NCI-H2081 (cell line): ENCODE measurements around the gene TSACC.
"Not testable (repeated sequence)": the region's sequence is repeated elsewhere in the genome, so short reads cannot be mapped to it uniquely, and the experiment has no call there.

Experiments
- DNase-seq, 2 experiments: peaks; one replicate each; lab custom pipeline; 2025; lab: John Stamatoyannopoulos, UW

TSACC gene

GRCh38 chr1:156346636-156347035 is 8.3 kb downstream of the TSACC start:
- no peak for DNase-seq

GRCh38 chr1:156347331-156347730 is 9.0 kb downstream of the TSACC start:
- DNase-seq: no peak

DNA sequence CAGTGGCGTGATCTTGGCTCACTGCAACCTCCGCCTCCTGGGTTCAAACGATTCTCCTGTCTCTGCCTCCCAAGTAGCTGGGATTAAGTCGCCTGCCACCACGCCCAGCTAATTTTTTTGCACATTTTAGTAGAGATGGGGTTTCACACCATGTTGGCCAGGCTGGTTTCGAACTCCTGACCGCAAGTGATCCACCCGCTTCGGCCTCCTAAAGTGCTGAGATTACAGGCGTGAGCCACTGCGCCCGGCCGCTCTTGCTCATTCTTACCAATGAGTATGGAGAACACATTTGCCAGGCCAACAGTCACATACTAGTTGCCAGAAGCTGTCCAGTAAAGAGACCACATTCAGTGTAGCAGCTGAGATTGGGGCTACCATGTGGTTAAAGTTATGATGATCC is 14.2 kb downstream of the TSACC start:
- not testable (repeated sequence) for DNase-seq

- DNase-seq: no peak
Measured at GRCh38 chr1:156356262-156356874, 18.0 kb downstream of the TSACC start.

DNA sequence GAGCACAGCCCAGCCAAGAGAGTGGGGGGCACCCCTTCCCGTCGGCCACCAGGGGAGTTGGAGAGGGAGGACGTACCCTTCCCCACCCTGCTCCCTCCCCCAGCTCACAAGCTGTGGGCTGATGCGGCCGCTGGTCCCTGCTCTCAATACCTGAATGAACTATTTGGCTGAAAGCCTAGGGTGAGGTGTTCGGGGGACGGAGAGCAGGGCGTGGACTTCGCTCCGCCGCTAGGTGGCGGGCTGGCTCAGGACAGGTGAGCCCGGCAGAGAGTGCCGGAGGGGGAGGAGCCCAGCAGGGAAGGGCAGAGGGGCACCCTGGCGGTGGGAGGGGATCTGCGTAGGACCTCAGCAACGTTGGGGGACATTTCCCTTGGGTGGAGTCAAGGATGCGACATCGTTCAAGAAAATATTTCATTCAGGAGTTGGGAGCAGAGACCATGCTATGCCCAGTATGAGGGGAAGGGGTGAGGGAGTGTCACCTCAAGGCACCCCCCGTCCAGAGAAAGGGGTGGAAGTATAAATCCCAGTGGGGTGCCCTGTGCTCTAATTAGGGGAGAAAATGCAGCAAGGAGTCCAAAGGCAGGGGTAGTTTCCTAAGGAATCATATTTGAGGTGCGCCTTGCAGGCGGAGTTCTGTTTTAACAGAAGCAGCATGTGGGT is 18.7 kb downstream of the TSACC start:
- DNase-seq: peak; percentile 89

DNA sequence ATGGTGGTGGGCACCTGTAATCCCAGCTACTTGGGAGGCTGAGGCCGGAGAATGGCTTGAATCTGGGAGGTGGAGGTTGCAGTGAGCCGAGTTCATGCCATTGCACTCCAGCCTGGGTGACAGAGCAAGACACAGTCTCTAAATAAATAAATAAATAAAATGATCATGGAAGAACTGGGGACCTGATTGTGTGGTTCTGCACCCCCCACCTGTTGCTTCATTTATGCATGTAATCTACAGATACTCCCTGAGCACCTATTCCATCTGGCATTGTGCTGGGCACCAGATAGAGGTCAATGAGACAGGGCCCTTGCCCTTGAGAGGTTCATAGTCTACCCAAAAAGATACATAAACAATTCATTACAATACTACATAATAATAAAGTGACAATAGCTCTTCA is 19.7 kb downstream of the TSACC start:
- no peak for DNase-seq

- DNase-seq: no peak
Measured at GRCh38 chr1:156358641-156359040, 20.3 kb downstream of the TSACC start.

- DNase-seq: no peak
Measured at GRCh38 chr1:156359249-156359648, 20.9 kb downstream of the TSACC start.

DNA sequence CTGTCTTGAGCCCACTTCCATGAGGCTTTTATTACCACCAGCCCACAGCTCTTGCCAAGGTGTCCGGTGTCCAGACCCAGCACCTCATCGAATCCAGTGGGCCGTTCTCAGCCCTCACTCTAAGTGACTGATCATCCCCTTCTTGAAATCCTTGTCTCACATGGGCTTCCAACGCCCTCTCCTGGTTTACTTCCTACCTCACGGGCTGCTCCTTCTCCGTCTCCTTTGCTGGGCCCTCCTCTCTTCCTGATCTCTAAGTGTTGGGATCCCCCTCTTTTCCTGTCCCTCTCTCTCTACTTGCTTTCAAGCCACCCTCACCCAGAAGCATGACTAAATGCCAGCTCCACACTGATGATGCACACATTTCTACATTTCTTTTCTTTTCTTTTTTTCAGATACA is 21.6 kb downstream of the TSACC start:
- DNase-seq: no peak

DNA sequence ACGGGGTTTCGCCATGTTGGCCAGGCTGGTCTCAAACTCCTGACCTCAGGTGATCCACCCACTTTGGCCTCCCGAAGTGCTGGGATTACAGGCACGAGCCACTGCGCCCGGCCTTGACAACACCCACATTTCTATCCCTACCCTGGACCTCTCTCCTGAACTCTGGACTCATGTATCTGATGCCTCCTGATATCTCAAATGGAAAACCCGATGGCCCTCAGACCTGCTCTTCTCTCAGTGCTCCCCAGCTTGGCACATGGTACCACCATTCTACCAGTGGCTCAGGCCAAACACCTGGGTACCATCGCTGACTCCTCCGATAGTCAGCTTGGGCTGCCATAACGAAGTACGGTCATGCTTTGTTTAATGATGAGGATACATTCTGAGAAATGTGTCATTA is 22.2 kb downstream of the TSACC start:
- no peak for DNase-seq

GRCh38 chr1:156365754-156366153 is 27.4 kb downstream of the TSACC start:
- no peak for DNase-seq

DNA sequence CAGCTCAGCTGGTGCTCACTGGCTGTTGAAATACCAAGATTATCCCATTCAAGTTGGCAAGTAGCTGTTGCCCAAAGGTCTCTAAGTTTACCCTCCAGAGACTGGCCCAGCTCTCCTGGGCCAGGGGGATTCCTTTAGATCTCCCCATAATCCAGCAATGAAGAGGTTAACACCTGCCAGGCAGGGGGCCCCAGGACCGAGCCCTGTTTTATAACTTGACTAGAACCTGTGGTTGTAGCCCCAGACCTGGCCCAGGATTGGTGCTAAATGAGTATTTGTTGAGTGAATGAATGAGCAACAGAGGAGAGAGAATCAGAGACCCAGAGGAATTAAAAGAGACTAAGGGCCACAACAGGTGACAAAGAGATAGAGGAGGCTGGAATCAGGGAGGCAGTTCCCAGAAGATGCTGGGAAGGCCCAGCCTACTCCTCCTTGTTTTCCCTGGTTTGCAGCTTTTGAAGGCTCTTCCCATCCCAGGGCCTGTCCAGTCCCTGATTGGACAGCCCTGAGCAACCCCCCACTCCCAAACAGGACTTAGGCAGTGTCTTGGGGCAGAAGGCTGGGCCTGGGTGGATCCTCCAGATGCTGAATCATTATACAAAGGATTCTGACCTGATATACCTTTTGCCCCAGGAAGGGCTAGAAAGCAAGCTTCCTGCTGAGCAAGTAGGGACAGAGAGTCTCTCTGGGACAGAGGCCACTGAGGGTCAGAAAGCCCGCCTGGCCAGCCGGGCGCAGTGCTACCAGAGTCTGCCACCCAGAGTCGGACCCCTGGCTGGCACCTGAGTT is 28.2 kb downstream of the TSACC start:
- DNase-seq: no peak

DNA sequence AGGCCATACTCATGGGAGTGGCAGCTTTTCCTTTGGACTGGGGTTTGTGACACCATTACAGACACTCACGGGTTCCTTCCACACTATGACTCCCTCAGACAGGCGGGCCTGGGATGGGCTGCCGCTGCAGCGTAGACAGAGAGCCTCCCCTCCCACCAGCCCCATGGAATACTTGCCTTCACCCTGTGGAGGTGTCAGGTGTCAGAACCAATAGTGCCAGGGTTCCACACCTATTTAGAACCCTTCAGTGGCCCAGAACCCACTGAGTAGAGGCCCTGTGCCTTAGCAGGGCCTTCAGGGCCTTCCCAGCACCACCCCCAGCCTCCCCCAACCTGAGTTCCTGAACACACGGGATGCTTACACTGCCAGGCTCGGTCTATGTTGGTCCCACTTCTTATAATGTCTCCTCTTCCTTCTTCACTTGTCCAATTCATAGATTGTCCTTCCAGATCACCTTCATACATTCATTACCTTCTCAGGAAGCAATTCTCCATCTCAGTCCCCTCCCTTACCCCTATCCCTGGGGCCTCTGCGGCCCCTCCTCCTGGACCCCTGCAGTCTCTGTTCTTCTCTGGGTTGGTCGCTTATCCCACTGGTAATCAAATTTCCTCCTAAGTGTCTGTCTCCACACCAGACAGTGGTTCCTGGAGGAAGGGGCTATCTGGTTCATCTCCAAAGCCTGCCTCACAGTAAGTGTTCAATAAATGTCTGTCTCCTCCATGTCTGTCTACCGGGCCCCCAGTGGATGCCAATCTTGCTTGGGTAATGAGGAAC is 29.2 kb downstream of the TSACC start:
- no peak for DNase-seq

GRCh38 chr1:156368157-156368658 is 29.9 kb downstream of the TSACC start:
- DNase-seq: no peak

- peak; percentile 53 to 67 for DNase-seq
Measured at GRCh38 chr1:156368889-156369684, 30.8 kb downstream of the TSACC start, which contains the start of gene RHBG. TSS of gene RHBG (plus strand) at chr1:156369211. CDS start at chr1:156369250, 39 bp downstream.

DNA sequence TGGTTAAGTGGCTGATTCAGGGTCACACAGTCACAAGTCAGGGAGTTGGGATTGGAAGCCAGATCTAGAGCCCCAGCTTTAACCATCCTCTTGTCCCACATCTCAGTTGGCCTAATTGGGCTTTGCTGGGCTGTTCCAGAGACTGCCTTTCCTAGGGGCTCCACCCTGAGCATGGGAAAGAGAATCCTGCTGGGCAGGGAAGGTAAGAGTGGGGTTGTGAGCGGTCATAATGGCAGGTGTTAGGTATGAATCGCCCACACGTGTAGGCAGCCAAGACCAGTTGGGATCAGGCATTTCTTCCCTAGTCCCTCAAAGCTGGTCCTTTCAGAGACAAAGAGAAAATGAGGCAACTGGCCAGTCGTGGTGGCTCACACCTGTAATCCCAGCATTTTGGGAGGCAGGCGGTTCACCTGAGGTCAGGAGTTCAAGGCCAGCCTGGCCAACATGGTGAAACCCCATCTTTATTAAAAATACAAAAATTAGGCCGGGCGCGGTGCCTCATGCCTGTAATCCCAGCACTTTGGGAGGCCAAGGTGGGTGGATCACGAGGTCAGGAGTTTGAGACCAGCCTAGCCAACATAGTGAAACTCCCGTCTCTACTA is 31.5 kb downstream of the TSACC start:
- DNase-seq: not testable (repeated sequence)

- no peak for DNase-seq
Measured at GRCh38 chr1:156371553-156372264, 33.4 kb downstream of the TSACC start.

GRCh38 chr1:156372265-156372586 is 33.9 kb downstream of the TSACC start:
- DNase-seq: no peak

- no peak for DNase-seq
Measured at GRCh38 chr1:156372876-156373275, 34.5 kb downstream of the TSACC start.

DNA sequence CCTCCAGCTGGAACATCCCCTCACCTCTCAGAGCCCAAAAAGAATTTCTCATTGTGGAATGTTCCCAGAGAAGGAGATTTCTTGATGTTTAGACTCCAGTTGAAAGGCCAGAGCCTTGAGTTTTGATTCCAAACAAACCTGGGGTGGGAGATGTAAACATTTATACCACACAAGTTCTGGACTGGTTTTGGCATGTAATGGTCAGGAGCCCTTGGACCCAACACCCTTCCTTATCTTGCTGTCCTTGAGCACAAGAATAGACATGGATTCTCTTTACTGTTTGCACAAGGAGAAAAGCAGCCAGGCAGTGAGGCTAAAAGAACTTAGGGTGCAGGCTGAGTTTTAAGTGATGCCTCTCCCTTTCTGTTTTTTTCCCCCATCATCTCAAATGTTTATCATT is 35.2 kb downstream of the TSACC start:
- DNase-seq: no peak
